HG03159 (cell line): ENCODE data around the gene AKR7A3.
"Not testable (repeated sequence)": the region's sequence is repeated elsewhere in the genome, so short reads cannot be mapped to it uniquely, and the experiment has no call there.

ENCODE experiments used
- ATAC-seq: cut with Tn5 transposase; IDR thresholded peaks from one replicate; pipeline ENCODE4 v1.9.1; 2021; ENCODE audit warnings: mild to moderate bottlenecking, moderate library complexity; ENCODE audit not compliant: unreplicated experiment

Gene AKR7A3

DNA sequence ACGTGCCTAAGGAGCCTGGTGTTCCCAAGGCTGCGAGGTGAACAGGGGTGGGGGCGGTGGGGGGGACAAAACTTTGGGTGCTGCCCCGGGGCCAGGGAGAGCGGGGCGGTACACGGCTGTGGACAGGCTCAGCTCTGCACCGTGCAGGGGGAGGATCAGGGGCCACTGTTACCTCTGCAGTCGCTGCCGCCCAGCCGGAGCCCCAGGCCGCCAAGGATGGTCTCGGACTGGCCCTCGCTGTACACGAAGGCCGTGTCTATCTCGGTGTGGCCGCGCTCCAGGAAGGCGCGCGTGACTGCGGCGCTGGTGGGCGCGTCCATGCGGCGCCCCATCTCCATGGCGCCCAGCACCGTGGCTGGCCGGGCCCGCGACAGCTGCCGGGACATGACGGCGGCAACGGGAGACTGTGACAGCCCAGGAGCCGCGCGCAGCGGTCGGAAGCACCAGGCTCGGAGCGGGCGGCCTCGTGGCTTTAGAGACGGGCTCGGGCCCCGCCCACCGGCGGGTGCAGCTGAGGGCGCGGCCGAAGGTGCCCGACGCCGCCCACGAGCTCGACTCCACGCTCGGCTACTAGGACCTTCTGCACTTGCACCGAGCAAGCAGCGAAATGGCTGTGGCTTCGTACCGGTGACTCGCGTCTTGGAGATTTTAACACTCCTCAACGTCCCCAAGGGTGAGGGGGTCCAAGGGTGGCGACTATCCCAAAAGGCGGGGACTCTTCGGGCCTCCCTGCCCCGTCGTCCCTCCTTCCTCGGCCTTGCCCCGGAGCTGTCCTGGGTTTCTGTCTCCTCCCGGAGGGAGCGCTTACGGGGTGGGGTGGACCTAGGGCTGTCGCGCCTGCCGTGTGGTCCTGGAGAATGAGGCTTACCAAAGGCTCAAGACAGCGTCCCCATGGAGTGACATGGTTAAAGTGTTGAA lies at the start of gene AKR7A3:
Gene AKR7A3, minus strand, starts transcription at position 447 of the 918 bp plus-strand sequence. Its CDS starts 61 bp downstream, at position 386.
- ATAC-seq: not testable (repeated sequence)

DNA sequence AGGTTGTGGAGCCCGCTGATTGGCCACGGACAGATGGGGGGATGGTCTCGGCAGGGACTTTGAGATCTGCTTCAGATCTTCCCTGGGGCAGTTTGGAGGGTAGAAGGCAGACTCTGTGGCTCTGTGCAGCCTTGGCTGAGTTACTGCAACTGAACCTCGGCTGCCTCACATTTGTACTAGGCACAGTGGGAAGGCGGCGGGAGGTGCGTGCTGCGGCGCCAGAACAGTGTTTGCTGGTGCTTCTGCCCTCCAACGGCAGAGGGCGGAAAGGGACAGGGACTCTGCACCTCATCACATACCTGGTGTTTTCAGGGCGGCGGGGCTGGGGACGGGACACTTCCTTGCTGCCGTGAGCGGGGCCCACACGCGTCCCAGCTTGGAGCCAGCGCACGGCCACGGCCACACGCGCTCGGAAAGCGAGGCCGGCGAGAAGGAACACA lies 49.8 kb upstream of the AKR7A3 start:
- ATAC-seq: no peak

DNA sequence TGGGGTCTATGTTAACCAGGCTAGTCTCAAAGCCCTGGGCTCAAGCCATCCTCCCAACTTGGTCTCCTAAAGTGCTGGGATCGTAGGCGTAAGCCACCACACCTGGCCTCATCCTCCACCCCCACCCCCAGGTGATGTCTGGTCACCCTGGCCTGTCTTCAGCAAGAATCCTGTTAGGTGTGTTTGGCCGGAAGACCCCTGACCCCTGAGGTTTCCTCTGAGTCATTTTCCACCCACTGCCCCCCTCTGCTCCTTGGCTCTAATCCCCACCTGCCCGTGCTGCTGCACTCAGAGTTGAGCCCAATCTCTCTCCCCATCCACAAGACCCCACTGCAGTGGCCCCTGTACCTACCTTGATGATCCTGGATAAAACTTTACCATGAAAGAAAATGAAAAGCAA lies 48.7 kb upstream of the AKR7A3 start:
- ATAC-seq: no peak

DNA sequence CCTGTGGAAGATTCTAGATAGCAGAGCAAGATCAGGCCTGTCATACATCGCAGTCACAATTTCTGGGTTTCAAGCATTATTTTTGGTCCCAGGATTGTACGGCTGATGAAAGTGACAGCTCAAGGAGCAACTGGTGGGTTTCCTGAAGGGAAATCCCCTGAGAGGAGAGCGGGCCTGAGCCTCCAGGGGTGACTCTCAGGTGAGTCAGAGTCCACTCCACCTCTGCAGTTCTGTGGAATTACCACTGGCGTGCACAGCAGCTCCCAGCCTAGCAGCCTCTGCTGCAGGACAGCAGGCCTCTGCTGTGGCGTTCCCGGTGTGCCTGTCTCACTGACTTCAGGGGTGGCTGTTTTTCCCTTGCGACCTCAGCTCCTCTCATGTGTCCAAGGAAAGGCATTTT lies 48.0 kb upstream of the AKR7A3 start:
- no peak for ATAC-seq

DNA sequence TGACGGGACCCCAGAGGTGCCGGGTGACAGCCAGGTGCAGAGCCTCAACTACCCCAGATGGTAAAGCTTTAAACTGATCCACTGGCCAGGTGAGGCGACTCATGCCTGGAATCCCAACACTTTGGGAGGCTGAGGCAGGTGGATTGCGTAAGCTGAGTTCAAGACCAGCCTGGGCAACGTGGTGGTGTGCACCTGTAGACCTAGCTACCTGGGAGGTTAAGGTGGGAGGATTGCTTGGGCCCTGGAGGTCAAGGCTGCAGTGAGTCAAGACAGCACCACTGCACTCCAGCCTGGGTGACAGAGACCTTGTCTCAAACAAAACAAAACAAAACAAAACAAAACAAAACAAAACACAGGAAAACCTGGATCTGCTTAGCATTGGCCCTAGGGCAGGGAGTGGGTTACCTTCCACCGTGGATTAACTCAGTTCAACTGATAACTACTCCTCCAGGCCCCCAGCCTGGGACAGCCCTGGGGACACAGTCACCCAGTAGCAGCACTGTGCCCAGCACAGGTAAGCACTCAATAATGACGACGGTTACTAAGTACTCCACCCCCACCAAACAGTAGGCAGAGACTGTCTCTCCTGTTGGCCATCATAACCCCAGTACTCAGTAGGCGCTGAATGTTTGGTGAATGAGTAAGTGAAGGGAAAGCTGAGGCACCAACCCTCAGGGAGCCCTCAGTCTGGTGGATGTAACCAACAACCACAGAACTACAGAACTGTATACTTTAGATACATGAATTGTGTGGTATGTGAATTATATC lies 45.2 kb upstream of the AKR7A3 start:
- ATAC-seq: no peak

DNA sequence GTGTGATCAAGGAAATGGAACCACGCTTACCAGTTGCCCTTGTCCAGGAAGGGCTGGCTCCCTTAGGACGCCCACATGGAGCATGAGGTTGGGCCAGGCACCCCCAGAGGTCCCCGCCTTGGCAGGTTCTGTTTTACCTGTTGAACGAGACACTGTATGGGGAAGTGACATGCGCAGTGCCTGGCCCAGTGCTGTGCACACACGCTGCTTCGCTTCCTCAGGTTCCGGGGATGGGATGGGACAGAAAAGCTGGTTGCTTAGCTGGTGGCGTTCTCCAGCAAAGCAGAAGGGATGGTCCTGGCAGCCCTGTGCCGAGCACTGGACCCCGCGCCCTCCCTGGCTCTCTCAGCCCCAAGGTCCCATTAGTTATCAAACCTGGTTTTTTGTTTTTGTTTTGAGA lies 44.3 kb upstream of the AKR7A3 start:
- no peak for ATAC-seq

DNA sequence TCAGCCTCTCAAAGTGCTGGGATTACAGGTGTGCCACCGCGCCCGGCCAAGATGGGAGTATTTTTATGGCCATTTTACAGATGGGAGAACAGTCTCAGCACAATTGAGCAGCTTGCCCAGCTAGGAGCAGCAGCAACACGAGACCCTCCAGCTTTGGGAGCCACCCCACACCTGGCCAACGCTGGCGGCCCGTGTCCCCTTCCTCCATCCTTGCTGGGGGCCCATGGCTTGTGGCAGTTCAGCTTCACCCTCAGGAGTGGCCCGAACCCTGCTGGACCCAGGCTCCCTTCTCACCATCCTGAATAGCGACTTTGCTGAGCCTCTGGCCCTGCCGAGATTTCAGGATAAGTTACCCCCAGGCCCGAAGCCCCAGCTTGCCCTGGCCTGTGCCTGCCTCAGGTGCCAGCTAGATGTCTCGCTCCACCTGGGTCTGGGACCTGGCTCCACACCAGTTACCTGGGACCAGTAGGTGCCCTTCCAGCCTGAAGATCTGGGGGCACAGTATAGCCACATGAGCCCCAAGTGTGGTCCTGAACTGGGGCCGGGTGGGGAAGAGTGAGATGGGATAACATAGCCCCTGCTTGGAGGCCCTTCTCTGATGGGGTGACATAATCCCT lies 42.8 kb upstream of the AKR7A3 start:
- no peak for ATAC-seq

DNA sequence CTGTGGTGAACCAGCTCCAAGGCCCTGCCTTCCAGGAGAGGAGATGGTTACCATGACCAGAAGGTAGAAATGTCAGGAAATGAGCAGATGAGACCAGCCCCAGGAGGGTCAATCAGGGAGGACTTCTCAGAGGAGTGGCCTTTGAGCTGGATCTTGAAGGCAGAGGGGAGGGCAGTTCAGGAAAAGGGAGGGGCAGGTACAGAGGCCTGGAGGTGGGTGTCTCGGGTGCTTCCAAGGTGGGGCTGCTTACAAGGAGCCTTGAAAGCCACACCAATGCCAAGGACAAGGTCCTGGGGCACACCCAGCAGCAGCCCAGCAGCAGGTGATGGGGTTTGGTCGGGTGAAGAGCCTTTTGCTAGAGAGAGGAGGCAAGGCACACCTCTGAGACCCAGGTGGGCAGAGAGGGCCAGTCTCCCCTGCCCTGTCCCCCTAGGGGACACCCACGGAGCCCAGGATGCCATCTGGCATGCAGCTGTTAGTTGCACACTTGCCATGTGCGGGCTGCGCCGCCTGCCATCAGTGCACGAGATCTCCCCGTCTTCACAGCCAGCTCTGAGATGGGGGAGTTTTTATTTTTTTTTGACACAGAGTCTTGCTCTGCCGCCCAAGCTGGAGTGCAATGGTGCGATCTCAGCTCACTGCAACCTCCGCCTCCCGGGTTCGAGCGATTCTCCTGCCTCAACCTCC lies 42.0 kb upstream of the AKR7A3 start:
- ATAC-seq: no peak

DNA sequence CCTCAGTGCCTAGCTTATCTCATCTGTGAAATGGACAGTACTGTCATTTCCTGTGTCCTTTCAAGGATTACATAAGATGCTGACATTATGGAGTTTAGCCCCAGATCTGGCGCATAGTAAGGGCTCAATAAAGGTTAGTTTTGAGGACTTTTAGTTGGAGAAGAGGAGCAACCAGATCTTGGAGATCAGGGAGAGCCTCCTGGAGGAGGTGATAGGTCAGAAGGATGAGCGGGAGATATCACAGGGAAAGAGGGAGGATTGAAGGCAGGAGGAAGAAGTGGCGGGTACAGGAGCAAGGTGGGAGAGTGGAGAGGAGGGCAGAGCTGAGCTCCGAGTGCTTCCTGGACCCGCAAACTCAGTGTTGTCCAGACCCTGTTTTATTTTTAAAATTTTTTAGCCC lies 41.0 kb upstream of the AKR7A3 start:
- ATAC-seq: no peak

DNA sequence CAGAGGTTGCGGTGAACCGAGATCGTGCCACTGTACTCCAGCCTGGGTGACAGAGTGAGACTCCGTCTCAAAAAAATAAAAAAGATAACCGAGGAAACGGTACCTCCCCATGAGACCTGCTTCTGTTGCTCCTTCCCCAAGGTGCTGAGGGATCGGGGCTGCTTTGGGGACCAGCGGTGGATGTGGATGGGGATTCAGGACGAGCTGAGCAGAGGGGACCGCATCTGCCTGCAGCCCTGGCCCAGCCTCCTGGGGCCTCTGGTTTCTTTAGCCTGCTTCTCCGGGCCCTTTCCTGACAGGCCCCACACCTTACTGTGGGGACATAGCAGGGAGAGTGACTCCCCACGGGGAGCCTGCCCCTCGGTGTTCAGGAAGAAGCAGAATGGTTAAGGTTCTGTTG lies 40.6 kb upstream of the AKR7A3 start:
- no peak for ATAC-seq

DNA sequence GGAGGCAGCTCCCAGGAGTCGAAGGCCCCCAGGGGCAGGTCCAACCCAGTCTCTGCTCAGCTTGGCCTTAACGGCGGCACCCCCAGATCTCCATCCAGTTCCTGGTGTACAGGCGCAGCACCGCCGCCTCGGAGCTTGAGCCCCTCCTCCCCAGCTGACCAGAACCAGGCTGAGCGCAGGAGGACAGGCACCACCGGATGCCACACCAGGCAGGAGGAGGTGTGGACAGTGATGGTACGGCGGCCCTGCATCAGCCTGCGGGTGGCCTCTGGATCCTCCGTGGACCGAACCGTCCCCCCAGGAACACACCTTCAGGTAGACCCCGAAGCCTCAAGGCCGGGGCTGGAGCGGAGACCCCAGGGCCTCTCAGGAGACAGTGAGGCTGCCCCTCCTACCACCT lies 39.9 kb upstream of the AKR7A3 start:
- ATAC-seq: no peak

DNA sequence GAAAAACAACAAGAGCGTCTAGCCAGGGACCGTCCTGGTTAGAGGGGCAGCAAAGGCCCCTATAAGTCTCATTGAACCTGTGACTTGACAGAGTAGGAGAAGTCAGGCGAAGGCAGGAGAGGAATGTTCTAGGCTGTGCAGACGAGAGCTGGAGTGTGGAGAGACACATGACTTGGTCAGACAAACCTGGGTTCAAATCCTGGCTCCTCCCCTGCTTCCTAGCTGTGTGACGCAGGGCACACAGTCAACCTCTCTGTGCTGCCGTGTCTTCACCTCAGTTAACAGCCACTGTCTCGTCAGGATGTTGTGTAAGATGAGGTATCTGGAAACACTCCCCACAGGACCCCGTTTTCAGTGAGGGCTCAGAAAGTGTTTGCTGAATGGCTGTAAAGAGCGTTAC lies 39.2 kb upstream of the AKR7A3 start:
- ATAC-seq: no peak

DNA sequence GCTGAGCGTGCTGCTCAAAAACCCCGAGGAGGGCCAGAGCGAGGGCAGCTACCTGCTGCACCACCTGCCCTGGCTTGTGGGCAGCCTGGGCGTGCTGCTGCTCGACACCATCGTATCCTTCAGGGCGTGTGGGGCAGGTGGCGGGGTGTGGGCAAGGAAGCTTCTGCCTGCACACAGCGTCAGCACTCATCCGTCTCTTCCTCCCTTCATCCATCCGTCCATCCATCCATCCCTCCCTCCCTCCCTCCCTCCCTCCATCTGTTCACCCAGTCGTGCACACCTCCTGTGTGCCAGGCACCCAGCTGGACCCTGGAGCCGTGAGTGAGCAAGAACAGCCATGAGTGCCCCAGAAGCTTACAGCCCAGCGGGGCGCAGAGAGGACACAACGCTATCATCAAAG lies 38.7 kb upstream of the AKR7A3 start:
- no peak for ATAC-seq

DNA sequence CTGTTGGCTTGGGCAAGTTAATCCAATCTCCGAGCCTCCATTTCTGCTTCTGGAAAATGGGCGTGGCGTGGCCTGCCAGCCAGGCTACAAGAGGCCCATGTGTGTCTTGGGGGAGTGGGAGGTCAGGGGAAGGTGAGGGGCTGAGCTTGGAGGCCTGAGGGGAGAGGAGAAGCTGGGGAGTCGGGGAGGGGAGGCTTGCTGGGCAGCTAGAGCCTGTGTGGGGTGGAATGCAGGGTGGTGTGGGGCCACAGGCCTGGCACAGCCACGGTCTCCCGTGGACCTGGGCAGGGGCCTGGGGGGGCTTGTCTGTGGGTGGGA lies 38.1 kb upstream of the AKR7A3 start:
- no peak for ATAC-seq

DNA sequence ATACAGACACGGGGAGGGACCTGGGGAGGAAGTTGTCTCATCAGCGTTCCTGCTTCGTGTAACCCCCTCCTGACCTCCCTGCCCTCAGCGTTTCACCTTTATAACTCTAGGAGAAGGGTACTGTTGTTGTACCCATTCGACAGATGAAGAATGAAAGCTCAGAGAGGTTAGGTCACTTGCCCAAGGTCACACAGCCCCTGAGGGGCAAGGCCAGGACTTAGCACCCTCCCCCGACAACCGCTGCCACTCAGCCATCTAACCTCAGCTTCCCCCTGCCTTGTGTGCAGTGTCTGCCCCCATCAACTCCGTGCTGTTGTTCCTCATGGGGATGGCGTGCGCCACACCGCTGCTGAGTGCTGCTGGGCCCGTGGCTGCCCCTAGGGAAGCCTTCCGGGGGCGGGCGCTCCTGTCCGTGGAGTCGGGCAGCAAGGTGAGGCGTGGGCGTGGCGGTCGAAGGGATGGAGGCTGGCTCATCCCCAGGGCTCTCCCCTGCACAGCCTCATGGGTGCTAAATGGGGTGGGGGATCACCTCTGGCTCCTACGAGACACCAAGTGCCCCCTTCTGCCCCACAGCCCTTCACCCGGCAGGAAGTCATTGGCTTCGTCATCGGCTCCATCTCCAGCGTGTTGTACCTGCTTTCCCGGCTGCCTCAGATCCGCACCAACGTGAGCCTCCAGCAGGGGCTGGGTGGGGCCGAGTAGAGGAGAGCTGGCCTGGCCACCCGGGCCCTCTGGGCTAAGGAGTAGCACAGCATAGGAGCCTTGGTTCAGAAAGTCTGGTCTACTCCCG lies 37.6 kb upstream of the AKR7A3 start:
- no peak for ATAC-seq

DNA sequence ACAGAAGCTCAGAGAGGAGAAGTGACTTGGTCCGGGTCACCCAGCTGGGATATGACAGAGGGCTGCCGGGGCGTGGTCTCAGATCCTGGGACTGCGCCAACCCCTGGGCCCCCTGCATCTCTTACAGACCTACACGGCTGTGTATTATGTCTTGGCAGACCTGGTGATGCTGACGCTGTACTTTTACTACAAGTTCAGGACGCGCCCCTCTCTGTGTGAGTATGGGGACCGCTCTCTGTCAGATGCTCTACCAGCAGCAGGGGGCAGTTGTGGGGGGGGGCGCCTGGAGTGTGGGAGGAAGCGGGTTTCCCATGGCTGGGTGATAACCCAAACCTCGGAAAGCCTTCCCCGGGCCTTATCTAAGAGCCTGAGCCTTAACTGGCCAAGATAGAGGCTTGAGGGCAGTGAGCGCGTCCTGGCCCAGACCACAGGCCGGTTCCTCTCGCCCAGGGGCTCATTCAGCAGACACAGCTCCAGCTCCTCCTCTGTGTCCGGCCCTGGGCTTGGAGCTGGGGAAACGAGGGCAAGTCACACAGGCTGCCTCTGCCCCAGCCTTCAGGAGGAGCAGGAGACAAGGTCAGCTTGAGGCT lies 36.9 kb upstream of the AKR7A3 start:
- no peak for ATAC-seq

DNA sequence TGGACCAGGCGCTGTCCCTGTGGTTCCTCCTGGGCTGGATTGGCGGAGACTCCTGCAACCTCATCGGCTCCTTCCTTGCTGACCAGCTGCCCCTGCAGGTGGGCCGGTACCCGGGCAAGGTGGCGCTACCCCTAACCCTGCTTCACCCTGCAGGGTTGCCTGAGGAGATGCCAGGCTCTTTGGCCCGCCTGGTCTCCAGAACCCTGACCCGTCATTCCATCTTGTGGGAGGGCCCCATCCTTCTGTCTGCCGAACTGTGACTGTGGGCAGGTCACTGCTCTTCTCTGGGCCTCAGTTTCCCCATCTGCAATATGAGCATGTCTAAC lies 36.1 kb upstream of the AKR7A3 start:
- ATAC-seq: no peak

DNA sequence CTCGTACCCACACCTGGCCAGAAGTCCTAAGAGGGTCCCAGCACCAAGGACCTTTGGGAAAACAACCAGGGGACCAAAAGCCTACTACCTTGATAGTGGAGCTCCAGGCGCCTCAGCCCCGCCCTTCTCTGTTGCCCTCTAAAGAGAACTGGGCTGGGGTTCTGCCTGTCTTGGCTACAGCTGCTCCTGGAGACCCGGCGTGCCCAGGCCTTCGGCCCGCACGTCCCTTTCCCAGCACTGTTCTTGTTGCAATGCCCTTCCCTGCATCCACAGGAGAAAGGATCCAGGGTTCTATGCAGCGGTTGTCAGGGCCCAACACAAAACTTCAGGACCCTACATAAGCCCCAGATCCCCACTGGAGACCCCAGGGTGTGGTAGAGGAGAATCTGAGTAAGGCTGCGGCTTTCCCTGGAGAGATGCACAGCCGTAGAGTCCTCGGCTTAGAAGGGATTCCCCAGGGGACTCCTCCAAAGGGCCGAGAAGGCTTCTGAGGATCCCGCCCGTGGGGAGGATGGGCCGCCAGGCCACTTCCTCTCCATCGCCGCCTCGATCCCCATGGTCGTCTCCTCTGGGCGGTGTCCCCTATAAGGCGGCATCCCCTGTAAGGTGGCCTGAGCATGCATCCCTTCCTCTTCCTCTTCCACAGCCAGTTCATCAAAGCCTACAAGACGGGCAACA lies 35.6 kb upstream of the AKR7A3 start:
- no peak for ATAC-seq

DNA sequence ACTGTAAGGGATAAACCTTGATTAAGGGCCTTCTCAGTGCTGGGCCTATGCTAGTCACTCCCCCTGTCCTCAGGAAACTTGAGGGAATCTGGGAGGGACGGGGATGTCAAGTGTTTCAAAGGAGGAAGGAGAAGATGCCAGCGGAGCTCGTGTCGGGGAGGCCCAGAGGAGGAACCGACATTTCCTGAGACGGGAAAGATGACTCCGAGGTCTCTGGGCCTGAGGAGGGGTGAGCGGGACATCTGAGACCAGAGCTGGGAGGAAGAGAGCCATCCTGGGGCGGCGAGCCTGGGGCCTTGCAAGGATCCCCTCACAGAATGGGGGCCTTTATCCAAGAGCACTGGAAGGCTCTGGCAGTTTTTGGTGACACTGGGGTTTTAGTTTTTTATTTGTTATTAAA lies 33.9 kb upstream of the AKR7A3 start:
- no peak for ATAC-seq

DNA sequence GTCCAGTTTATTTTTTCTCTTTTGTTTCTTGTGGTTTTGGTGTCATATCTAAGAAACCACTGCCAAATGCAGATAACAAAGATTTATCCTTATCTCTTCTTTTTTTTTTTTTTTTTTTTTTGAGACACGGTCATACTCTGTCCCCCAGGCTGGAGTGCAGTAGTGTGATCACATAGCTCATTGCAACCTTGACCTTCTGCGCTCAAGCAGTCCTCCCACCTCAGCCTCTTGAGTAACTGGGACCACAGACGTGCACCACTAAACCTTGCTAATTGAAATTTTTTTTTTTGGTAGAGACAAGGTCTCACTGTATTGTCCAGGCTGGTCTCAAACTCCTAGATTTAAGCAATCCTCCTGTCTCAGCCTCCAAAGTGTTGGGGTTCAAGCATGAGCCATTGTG lies 32.5 kb upstream of the AKR7A3 start:
- ATAC-seq: no peak
